Nephron (organoid): ENCODE results near the gene EFNA3.

Source experiments
- H3K27ac Mint-ChIP-seq, 3 experiments: 2 replicates each; pipeline ENCODE4 v1.8.0; 2020; ENCODE audit warnings: mixed read lengths in 3 of 3, mild to moderate bottlenecking in 2 of 3, moderate library complexity in 1 of 3
- H3K27me3 Mint-ChIP-seq: 2 replicates; pipeline ENCODE4 v1.8.0; 2021; ENCODE audit warnings: low read depth, mild to moderate bottlenecking, moderate library complexity, mixed read lengths
- H3K36me3 Mint-ChIP-seq: 2 replicates; pipeline ENCODE4 v1.8.0; 2020; ENCODE audit warnings: low read depth, mixed read lengths
- H3K4me1 Mint-ChIP-seq: 2 replicates; pipeline ENCODE4 v1.8.0; 2020; ENCODE audit warnings: mixed read lengths
- H3K4me3 Mint-ChIP-seq, 3 experiments: 2 replicates each; pipeline ENCODE4 v1.8.0; 2020; ENCODE audit warnings: mild to moderate bottlenecking in 3 of 3, mixed read lengths in 3 of 3, moderate library complexity in 2 of 3
- H3K9me3 Mint-ChIP-seq: 2 replicates; pipeline ENCODE4 v1.8.0; 2020; ENCODE audit warnings: mixed read lengths
- TF ChIP-seq, protein P1 (sequence below), 3 experiments: fragments of 200-600 bp; sonication (generic); IDR thresholded peaks; one replicate each; pipeline ENCODE4 v1.5.0; 2021; ENCODE audit warnings: antibody characterized with exemption in 3 of 3; ENCODE audit not compliant: unreplicated experiment in 3 of 3

Gene EFNA3

DNA sequence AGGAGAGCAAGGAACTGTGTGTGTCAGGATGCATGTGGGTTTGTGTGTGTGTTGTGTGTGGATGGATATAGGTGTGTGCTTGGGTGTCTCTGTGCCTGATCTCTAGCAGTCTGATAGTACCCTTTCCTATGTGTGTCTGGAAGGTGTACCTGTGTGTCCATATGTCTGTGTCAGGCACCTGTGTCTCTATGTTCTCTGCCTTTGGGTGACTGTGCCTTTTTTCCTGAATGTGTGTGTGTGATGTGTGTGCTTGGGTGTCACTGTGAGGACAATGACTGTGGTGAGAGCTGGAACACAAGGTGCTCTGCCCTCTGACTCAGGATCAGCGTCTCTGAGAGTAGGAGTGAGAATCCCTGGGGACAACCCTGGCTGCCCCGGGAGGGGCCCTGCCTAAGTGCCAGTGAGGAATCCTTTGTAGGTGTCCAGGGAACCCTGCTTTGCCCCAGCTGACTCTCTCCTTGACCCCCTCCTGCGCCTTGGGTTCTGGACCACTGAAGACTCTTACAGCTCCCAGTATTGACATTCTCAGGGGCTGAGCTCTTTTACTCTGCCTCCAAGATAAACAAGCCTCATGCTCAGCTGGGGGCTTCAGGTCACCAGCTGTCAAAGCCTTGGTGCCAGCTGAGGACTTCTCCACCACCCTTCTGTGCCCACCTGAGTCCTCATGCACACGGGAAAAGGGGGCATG lies 735 bp upstream of the EFNA3 start:
- H3K4me3 Mint-ChIP-seq = peak overlapping the region; percentile 80 to 98 (median 87)
- peaks cover 21% of the 10 kb centered on the region for H3K4me1 Mint-ChIP-seq
- TF ChIP-seq, protein P1, sequence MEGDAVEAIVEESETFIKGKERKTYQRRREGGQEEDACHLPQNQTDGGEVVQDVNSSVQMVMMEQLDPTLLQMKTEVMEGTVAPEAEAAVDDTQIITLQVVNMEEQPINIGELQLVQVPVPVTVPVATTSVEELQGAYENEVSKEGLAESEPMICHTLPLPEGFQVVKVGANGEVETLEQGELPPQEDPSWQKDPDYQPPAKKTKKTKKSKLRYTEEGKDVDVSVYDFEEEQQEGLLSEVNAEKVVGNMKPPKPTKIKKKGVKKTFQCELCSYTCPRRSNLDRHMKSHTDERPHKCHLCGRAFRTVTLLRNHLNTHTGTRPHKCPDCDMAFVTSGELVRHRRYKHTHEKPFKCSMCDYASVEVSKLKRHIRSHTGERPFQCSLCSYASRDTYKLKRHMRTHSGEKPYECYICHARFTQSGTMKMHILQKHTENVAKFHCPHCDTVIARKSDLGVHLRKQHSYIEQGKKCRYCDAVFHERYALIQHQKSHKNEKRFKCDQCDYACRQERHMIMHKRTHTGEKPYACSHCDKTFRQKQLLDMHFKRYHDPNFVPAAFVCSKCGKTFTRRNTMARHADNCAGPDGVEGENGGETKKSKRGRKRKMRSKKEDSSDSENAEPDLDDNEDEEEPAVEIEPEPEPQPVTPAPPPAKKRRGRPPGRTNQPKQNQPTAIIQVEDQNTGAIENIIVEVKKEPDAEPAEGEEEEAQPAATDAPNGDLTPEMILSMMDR (IDR thresholded peaks at IDR 0.05; ENCODE audit: unreplicated experiment in 3 of 3) = no peak
- peak overlapping the region in 2 of 3 experiments; percentile 21 to 33 for H3K27ac Mint-ChIP-seq
- peaks cover 65% of the 10 kb centered on the region for H3K27me3 Mint-ChIP-seq
- no peaks in the 10 kb centered on the region for H3K9me3 Mint-ChIP-seq
- no peaks in the 10 kb centered on the region for H3K36me3 Mint-ChIP-seq

DNA sequence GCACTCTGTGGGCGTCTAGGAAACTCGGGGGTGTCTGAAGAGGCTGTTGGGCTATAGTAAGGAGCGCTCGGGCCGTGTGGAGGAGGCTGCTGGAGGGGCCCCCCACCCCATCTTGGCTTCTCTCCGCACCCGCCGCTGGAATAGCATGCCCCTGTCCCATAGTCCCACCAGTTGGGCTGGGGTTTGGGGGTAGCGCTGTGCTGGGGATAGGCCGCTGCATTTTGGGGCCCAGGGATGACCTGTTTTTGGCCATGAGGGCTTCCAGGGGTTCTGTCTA lies 511 bp downstream of the EFNA3 start:
- Mint-ChIP-seq H3K4me3 (peak overlapping the region; percentile 87 to 98 (median 90)), H3K36me3 (no peaks in the 10 kb centered on the region), H3K27ac (peak overlapping the region in 2 of 3 experiments; percentile 54 to 81), H3K9me3 (no peaks in the 10 kb centered on the region), H3K4me1 (peaks cover 28% of the 10 kb centered on the region), H3K27me3 (peaks cover 66% of the 10 kb centered on the region)
- TF ChIP-seq, protein P1 (IDR thresholded peaks at IDR 0.05; ENCODE audit: unreplicated experiment in 3 of 3) = no peak

DNA sequence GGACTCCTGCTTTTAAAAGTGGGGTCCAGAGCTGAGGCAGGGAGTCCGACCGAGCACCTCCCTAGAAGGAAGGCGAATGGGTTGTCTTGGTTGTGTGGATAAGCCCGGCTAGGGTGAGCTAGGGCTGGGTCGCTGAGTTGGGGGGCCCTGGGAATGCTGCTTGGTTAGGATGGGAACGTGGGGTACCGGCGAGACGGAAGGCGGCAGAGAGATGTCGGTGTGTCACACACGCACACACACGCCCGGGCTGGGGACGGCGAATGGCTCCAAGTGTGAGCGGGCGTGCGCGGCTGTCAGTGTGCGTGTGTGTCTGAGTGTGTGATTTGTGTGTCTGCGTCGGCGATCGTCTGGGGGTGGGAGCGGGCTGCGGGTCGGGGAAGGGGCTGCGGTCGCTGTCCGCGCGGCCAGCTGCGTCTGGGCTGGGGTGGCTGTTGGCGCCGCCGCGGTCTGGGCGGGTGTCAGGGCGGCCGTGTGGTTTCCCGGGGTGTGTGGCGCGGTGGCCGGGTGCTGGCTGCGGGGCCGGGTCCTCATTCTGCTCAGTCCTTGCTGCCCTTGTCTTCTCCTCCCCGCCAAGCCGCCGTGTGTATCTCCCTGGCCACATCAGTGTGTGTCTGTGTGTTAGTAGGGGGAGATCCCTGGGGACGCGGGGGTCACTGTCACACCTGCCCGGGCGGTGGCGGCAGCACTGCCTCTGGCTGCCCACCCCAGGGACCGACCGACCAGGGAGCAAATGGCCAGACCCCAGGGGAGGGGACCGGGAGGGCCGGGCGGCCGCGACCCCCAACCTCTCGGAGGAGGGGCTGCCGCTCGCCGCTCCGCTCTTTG lies 1.1 kb downstream of the EFNA3 start:
- TF ChIP-seq, protein P1 (IDR thresholded peaks at IDR 0.05; ENCODE audit: unreplicated experiment in 3 of 3) = no peak
- Mint-ChIP-seq H3K36me3 (no peaks in the 10 kb centered on the region), H3K9me3 (no peaks in the 10 kb centered on the region), H3K27me3 (peaks cover 72% of the 10 kb centered on the region), H3K4me3 (peak overlapping the region; percentile 87 to 98 (median 90)), H3K4me1 (peaks cover 34% of the 10 kb centered on the region), H3K27ac (peak overlapping the region in 2 of 3 experiments; percentile 54 to 81)

DNA sequence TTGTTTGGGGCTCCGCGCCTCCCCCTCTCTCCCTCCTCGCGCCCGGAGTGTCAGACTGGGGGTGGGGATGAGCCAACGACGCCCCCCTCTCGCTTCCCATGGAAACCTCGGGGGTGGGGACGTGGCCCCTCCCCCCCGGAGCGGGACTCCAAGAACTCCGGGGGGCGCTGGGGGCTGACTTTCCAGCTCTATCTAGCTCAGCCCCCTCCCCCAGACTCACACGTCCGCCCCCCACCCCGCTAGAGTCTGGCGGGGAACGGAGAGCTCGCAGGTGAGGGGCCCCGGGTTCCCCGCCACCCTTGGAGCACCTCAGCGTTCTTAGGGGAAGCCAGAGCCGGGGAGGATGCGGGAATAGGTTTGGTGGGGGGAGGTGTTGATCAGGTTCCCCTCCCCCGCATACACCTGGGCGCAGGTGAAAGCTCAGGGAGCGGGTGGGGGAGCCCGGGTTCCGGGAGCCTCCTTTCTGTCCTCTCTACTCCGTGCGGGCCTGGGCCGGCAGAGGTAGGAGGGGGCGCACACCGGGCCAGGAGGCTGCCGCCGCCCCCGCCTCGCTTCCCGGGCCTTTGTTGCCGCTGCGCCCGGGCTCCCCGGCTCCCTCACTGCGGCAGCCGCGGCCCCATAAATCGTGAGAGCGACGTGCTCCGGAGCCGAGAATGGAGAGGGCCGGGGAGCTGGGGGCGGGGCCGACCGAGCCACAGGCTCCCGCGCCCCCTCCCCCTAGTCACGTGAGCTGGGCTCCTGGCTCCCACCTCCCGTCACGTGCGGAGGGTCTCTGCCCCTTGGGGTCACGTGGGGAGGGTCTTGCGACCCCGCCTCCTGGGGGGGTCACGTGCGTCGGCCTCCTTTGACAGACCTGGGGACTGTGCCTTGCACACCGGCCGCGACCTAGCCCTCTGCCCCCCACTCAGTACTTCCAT lies 1.9 kb downstream of the EFNA3 start:
- peaks cover 73% of the 10 kb centered on the region for H3K27me3 Mint-ChIP-seq
- no peaks in the 10 kb centered on the region for H3K9me3 Mint-ChIP-seq
- H3K36me3 Mint-ChIP-seq = no peaks in the 10 kb centered on the region
- TF ChIP-seq, protein P1 (IDR thresholded peaks at IDR 0.05; ENCODE audit: unreplicated experiment in 3 of 3) = no peak
- peak overlapping the region; percentile 84 to 98 (median 85) for H3K4me3 Mint-ChIP-seq
- peak overlapping the region in 1 of 3 experiments; percentile 35 for H3K27ac Mint-ChIP-seq
- H3K4me1 Mint-ChIP-seq = peaks cover 34% of the 10 kb centered on the region

DNA sequence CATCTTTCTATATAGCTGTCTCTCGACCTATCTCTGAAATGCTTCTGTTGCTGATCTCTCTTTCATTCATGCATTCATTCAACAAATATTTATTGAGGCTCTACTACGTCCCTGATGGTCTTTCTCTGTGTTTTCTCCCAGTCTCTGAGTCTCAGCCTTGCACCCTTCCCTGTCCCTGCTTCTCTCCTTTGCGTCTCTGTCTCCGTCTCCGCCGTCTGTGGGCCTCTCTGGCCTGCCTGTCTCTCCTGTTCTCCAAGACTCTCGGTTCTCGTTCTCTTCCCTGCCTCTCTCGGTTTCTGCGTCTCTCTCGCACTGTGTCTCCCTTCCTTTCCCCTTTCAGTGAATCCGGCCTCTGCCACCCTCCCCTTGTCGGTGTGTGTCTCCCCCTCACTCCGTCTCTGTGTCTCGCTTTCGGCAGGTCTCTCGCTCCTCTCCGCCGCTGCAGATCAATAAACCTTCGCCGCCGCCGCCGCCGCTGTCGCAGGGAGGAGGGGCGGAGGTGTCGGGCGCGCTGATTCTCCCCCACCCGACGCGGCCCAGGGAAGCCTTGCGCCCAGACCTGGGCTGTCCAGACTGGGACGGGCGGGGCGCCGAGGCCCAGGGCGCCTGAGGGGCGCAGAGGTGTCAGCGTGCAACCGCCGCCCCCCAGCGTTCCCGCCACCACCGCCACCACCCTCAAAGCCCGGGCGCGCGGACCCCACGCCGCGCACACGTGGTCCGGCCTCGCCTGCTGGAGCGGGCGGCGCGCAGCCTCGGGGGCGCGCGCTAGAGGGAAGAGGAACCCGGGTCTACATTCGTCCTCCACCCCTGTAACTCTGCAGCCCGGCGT lies 3.0 kb downstream of the EFNA3 start:
- Mint-ChIP-seq H3K4me3 (peak overlapping the region; percentile 84 to 98 (median 85)), H3K4me1 (peaks cover 34% of the 10 kb centered on the region), H3K27me3 (peaks cover 68% of the 10 kb centered on the region), H3K36me3 (no peaks in the 10 kb centered on the region), H3K27ac (peak overlapping the region; percentile 5 to 67 (median 35)), H3K9me3 (no peaks in the 10 kb centered on the region)
- TF ChIP-seq, protein P1 (IDR thresholded peaks at IDR 0.05; ENCODE audit: unreplicated experiment in 3 of 3) = no peak
